GM18511 (cell line): ENCODE measurements around the gene CD164L2.

ENCODE experiments used
- ATAC-seq: cut with Tn5 transposase; IDR thresholded peaks from one replicate; pipeline ENCODE4 v1.9.1; 2021; ENCODE audit warnings: mild to moderate bottlenecking, moderate library complexity; ENCODE audit not compliant: unreplicated experiment

CD164L2 gene

GRCh38 chr1:27365372-27366112 is 17.6 kb downstream of the CD164L2 start:
- ATAC-seq: peak; percentile 48

DNA sequence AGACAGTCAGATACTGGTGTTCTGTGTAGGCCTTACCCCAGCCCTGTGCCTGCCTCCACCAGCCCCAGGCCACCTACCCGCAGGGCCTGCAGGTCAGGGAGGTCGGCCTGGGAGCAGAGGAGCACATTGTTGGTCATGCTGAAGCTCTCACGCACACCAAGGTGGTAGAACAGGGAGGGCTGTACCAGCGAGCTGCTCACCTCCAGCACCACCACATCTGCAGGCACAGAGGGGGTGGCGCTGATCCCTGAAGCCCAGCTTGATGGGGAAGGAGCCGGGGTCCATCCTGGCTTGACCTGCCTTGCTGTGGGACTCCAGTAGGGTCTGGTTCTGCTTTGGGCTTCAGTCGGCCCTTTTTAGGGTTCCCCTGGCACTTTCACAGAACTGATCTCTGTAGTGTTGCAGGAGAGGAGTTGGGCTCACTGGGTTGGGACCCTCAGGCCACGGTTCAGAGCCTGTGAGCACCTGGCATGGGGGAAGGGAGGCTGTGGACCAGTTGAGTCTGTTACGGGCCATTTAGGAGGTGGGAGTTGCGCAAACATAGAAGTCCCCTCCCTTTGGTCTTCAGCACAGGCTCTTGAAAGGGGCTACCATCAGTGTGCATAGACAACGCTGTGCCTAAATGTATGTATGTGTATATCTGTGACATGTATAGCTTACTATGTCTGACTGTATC is 18.3 kb downstream of the CD164L2 start:
- ATAC-seq: no peak

GRCh38 chr1:27363766-27364695 is 19.1 kb downstream of the CD164L2 start:
- ATAC-seq: no peak

GRCh38 chr1:27361553-27361952 is 21.6 kb downstream of the CD164L2 start:
- no peak for ATAC-seq

- no peak for ATAC-seq
These were observed 22.1 kb downstream of the CD164L2 start for GRCh38 chr1:27361044-27361402.

DNA sequence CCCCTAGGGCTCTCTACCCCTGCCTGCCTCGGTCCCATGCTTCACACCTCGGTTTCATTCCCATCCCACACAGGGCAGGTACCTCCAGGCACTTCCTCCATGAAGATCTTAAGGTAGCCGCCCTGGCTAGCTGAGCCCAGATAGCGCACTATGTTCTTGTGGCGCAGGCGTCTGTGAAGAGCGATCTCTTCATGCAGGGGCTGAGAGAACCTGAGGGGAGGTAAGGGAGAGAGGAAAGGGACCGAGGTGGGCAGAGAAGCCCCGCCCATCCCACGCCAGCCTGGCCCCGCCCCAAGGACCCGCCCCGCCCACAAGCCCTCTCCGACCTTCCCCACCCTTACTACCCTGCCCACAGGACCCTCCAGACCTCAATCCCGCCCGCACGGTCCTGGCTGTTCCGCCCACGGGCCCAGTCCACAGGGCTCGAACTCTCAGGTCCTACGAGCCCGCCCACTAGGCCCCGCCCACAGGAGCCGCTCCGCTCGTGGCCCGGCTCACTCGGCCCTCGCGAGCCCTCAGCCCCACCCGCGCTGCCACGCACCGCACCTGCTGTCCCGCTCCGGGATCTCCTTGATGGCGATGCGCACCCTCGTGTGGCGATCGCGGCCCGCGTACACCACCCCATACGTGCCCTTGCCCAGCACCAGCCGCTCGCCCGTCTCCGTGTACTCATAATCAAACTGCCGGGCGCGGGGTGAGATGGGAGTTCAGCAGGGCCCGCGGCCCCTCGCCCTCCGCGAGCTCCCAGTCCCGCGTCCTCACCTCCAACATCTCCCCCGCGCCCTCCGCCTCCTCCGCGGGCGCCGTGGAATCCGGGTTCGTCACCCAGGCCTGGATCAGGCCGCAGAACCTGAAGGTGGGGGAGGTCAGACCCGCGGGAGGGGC is 22.7 kb downstream of the CD164L2 start:
- no peak for ATAC-seq

DNA sequence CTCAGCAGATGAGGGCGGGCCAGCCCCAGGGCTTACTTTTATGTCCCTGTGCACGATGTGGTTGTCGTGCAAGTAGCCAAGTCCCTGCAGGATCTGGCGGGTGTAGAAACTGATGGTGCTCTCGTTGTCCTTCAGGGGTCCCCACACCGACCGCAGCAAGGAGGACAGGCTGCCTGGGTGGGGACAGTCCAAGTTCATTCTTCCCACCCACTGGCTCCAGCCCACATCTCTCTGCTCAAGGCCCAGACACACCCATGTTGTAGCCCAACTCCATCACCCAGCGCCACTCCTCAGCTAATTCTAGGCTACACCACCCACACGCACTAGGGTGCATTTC is 23.3 kb downstream of the CD164L2 start:
- ATAC-seq: no peak

DNA sequence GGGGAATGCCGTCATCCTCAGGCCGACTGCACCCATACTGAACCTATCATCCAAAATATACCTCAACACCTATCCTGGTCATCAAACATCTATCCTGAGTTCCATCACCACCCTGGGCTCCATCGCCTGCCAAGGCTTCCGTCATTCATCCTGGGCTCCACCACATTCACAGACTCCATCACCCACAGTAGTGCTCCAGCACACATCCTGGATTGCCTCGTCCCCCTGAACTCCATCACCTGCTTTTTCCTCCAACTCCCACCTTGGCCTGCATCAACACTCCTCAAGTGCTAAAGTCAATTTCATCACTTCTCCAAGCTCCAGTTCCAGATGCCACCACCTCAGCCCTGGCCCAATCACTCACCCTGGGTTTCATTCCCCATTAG is 24.2 kb downstream of the CD164L2 start:
- no peak for ATAC-seq

GRCh38 chr1:27358038-27358927 is 24.9 kb downstream of the CD164L2 start:
- no peak for ATAC-seq

DNA sequence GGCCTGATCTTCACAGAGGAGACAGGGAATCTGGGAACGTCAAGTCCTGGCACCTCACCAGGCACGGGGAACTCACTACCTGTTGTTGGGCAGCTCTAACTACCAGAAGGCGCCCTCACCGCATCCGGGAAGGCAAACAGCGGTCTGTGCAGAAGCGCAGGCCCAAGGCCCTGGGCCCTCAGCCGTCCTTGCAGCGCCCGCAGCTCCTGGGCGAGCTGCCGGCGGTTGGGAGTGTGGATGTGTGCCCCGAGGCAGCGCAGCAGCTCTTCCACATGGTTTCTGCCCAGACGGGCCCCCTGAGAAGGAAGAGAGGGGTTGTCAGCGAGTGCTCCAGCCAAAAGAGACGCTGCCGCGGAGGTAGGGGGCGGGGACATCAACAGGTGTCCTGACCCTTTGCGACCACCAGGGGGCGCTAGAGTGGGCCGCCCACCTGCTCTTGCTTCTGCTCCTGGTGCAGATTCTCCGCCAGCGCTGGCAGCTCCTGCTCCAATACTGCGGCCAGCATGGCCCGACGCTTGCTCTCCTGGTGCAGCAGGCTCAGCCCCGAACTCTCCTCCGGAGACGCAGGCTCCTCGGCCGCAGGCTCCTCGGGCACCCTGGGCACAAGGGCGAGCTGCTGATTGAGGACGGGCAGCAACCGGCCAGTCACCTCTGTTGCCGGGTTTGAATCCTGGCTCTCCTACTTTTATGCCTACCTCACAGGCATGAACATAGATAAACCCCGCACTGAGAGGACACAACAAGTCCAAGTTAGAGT is 25.7 kb downstream of the CD164L2 start:
- peak; percentile 46 for ATAC-seq

DNA sequence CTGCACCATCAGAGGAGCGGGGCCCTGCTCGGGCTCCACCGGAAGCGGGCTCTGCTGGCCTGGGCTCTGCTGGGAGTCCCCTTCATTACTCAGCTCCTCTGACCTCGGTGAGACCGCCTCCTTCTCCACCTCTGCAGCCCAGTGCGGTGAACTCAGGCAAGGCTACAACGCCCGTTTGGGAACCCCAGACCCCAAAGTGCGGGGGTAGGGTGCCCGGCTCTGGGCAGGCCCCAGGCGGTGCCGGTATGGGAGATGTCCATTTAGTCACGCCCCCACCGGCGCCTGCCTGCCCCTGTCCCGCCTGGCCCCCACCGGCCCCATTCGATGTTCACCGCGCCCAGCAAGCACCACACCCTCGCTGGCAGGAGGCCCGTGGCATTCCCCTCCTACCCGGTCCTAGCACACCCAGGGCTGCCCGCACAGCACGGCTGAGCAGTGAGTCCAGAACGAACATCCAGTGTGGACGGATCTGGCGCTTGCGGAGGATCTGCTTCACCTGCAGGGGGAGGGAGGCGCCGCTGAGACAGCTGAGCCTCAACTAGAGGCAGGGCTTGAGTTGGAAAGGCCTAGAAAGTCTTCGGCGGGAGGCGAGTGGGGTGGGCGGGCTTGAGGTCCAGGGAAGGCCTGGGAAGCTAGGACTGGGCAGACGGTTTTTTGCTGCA is 26.4 kb downstream of the CD164L2 start:
- no peak for ATAC-seq

GRCh38 chr1:27356277-27356618 is 26.9 kb downstream of the CD164L2 start:
- ATAC-seq: no peak

DNA sequence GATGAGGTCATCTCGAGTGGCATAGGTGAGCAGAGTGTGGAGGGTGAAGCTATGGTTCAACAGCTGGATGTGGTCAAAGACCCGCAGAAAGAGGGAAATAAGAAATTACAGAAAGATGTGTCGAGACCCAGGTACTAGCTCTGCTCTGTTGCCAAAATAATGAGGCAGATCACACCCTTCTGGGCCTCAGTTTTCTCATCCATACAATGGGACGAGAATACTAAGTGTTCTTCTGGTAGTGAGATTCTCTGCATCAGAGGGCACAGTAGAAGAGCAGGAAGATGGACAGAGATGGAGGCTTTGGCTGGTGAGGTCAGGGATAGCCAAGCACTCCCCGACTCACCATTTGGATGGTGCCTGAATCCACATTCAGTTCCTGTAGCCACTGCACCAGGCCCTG is 27.4 kb downstream of the CD164L2 start:
- no peak for ATAC-seq

DNA sequence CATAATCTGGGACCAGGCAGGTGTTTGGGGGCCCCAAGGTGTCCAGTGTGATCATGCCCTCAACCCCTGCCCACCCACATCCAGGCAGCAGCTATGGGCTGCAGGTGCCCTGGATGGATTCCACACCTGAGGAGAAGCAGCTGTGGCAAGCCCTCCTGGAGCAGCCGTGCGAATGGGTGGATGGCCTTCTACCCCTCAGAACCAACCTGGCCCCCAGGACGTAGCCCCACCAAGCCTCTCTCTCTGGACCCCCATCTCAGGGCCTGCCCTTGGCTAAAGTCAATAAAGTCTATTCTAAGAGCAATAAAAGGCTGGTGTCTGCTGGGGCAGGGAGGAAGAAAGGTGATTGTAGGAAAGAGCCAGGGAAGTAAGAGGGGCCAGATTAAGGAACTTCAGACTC is 29.5 kb downstream of the CD164L2 start:
- ATAC-seq: no peak

DNA sequence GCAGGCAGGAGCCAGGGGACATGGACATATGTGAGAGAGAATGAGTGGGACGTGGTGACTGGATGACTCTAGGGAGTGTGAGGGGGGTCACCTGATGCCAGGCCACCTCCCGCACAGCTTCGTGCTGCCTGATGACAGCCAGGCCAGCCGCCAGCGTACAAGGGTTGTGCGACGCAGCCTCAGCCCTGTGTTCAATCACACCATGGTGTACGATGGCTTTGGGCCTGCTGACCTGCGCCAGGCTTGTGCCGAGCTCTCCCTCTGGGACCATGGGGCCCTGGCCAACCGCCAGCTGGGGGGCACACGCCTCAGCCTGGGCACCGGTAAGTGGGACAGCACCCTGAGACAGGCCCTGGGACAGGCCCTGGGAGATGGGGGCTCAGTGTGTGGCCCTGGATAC is 30.0 kb downstream of the CD164L2 start:
- ATAC-seq: no peak

DNA sequence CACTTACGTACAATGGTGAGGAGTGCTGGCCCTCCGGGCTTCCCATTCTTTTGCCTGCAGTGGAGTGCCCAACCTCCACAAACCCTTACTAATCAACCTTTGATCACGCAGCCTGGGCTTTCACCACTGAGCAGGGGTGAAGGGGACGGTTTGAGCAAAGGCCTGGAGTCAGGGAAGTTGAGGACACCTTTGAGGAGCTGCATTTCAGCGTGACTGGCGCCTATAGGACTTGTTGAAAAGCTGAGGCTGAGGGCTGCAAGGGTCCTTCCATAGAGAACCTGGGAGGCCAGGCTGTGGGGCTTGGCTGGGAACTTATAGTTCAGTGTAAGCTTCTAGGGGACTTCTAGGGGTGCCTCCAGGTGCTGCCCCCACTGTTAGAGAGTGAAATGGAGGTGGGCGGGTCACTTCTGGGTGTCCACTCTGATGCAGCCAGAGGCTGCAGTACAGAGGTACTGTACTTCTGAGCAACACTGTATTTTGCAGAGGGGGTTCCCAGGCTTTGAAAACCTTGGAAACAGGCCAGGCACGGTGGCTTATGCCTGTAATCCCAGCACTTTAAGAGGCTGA is 31.5 kb downstream of the CD164L2 start:
- ATAC-seq: no peak

DNA sequence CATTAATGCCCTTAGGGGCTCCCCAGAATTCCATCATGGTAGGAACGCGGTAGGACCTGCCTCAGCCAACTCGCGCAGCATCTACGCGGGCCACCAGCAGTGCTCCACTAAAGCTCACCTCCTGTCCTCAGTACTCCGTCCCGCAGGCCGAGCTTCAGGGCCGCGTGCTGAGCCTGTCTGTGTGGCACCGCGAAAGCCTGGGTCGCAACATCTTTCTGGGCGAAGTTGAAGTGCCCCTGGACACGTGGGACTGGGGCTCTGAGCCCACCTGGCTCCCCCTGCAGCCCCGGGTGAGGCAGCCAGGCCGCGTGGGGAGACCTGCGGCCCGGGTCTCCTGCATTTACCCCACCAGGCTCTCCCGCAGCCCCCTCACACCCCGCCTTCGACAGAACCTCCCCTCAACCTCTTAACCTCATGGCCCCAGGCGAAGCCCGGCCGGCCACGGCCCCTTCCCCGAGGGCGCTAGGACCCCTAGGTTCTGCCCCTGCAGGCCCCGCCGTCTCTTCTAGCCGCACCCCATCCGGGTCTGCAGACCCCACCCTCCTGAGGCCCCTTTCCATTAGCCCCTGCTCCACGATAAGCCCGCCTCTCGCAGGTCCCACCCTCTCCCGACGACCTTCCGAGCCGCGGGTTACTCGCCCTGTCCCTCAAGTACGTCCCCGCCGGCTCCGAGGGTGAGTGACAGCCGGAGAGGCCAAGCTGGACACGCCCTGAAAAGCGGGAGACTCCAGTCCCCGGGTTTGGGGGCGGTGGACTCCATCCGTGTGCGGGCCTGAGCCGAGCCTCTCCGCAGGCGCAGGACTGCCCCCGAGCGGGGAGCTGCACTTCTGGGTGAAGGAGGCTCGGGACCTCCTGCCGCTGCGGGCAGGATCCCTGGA is 32.2 kb downstream of the CD164L2 start:
- ATAC-seq: no peak
